ENCODE data around the gene CRELD2.

Gene CRELD2

DNA sequence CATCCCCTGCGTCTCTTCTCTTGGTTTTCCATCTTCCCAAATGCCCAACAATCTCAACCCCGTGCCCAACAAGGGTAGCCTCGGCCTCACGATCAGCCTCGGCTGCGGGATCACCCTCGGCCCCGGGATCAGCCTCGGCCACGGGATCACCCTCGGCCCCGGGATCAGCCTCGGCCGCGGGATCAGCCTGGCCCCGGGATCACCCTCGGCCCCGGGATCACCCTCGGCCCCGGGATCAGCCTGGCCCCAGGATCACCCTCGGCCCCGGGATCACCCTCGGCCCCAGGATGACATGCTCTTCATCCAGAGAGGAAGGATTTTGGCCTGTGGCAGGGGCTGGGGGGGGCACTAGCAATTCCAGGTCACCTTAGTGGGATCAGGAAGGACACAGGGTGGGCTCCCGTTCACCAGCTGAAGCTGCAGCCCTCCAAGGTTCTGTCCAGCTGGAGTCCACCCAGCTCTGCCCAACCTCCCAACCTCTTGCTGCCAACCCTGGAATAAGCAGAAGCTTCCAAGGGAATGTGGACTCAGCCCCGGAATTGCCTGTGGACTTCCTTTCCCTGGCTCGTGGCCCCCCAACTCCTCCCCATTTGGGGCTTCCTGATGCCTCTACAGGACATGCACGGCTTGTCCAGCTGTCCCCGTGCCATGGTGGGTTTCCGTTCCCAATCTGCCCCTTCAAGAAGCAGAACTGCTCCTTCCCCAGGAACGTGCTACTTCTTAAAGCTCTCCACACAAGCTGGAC, 6.4 kb upstream of the CRELD2 start:
- DNase-seq (ENCODE audit: insufficient read length, low spot score) (no peak), FAIRE-seq (no peak)
- TF ChIP-seq, protein P1, sequence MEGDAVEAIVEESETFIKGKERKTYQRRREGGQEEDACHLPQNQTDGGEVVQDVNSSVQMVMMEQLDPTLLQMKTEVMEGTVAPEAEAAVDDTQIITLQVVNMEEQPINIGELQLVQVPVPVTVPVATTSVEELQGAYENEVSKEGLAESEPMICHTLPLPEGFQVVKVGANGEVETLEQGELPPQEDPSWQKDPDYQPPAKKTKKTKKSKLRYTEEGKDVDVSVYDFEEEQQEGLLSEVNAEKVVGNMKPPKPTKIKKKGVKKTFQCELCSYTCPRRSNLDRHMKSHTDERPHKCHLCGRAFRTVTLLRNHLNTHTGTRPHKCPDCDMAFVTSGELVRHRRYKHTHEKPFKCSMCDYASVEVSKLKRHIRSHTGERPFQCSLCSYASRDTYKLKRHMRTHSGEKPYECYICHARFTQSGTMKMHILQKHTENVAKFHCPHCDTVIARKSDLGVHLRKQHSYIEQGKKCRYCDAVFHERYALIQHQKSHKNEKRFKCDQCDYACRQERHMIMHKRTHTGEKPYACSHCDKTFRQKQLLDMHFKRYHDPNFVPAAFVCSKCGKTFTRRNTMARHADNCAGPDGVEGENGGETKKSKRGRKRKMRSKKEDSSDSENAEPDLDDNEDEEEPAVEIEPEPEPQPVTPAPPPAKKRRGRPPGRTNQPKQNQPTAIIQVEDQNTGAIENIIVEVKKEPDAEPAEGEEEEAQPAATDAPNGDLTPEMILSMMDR (IDR thresholded peaks at IDR 0.05; ENCODE audit: insufficient read depth, missing control alignments), result no peak

DNA sequence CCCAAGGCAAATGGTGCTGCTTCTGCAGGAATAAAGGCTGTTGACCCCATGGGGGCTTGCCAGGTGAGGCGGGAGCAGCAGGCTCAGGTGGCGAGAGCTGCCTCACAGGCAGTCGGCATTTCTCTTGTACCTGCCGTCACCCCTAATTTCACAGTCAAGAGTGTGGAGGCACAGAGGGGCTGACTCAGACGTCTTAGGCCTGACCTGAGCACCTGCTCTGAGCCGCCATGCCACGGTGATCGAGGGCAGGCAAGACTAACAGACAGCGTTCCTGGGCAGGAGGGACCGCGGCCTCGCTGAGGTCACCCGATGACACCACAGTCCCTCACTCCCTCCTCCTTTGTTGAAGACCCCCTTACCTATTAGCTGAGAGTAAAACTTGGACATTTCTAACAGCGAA, 5.4 kb upstream of the CRELD2 start:
- TF ChIP-seq, protein P1 (IDR thresholded peaks at IDR 0.05; ENCODE audit: insufficient read depth, missing control alignments), result no peak
- DNase-seq (ENCODE audit: insufficient read length, low spot score) (no peak), FAIRE-seq (no peak)

DNA sequence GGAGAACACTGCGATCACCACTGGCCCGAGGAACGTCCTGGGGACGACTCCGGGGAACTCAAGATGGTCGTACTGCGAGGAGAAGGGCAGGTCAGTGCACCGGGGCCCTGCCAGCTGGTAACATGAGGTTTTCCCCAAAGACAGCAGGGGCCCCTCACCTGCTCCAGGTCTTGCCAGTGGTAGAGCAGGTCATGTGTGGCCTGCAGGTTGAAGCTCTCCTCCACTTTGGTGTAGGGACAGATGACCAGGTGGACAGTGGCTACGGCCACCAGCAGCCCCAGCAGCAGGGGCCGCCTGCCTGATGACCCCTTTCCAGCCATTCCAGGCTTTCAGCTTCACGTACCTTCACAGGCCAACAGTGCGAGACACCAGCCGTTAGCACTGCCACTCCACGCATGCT, 5.0 kb upstream of the CRELD2 start:
- DNase-seq (ENCODE audit: insufficient read length, low spot score) (no peak), FAIRE-seq (no peak)
- TF ChIP-seq, protein P1 (IDR thresholded peaks at IDR 0.05; ENCODE audit: insufficient read depth, missing control alignments), result no peak

DNA sequence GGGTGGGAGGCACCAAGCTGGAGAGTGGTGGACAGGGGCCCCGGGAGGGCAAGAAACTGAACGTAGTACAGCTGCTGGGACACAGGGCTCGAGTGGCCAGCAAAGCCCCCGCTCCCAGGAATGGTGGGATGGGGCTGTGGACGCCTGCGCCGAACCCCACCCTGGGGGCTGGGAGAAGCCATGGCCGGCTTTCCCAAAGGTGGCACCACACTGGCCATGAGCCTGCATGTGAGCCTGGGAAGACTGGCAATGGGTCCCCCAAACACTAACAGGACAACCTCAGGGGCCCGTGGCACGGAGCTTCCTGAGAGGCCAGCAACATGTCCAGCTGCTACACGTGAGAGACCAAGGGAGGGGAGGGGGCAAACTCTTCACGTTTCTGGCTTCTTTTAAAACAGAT, 4.2 kb upstream of the CRELD2 start:
- FAIRE-seq, result no peak
- no peak for DNase-seq (ENCODE audit: insufficient read length, low spot score)
- TF ChIP-seq, protein P1 (IDR thresholded peaks at IDR 0.05; ENCODE audit: insufficient read depth, missing control alignments), result no peak

DNA sequence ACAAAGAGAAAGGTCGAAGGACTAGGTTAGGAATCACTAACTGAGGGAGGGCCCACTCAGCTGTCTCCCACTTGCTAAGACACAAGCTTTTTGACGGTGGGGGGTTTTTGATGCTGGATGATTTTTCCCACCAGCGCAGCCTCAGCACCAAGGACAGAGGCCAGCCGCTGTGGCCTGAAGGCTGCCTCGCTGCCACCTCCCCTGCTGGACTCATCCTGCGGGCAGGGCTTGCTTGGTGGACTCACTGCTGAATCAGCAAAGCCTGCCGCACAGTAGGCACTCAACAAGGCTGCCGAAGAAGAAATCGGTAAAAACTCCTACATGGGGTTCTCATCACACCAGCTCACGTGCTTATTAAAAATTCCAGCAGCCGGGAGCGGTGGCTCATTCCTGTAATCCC, 2.8 kb upstream of the CRELD2 start:
- no peak for FAIRE-seq
- TF ChIP-seq, protein P1 (IDR thresholded peaks at IDR 0.05; ENCODE audit: insufficient read depth, missing control alignments), result no peak

DNA sequence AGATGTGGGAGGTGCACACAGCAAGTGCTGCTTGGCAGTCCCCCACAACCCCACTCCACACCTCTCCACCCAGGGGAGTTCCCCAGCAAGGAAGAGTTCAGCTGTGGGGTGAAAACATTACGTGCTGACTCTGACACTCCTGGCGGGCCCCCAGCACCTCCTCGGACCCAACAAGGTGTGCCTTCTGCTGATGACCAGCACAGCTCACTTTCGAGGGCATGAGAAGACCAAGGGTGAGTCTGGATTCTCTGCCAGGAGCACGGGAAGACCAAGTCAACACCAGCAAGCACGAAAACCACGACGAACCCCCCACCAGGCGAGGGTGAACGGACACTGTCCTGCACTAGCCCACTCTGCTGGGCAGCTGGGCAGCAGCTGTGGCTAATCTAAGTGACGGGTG, 1.6 kb upstream of the CRELD2 start:
- TF ChIP-seq, protein P1 (IDR thresholded peaks at IDR 0.05; ENCODE audit: insufficient read depth, missing control alignments), result no peak
- FAIRE-seq (no peak), DNase-seq (ENCODE audit: insufficient read length, low spot score) (no peak)

More for the DNA sequence above, 2.8 kb upstream of the CRELD2 start:
- DNase-seq (ENCODE audit: insufficient read length, low spot score), result no peak

Data from D721Med (cell line).